HepG2 (cell line): ENCODE data around the gene TASOR2. TPM values are rescaled to one million over a fixed set of nuclear protein-coding genes. Genes with fewer than 3 reads are reported as not detected.

Experiments
- CENPX ChIP-seq: sonication (generic); formaldehyde crosslinking; IDR thresholded peaks from 2 replicates; pipeline ENCODE4 v1.9.0; 2021; ENCODE audit warnings: mild to moderate bottlenecking, missing genetic modification reagents, moderate library complexity
- KAT2B ChIP-seq: fragments of 150-350 bp; IDR thresholded peaks from 2 replicates; pipeline ENCODE4 v1.6.1; 2014; ENCODE audit warnings: low read depth, low read length, borderline replicate concordance
- MAX ChIP-seq: IDR thresholded peaks from 2 replicates; pipeline ENCODE4 v1.6.1; 2012; ENCODE audit warnings: inconsistent platforms
- MXD1 ChIP-seq: sonication (generic); formaldehyde crosslinking; IDR thresholded peaks from 2 replicates; pipeline ENCODE4 v1.4.0; 2020; ENCODE audit warnings: mild to moderate bottlenecking, missing genetic modification reagents
- PITX1 ChIP-seq: sonication (generic); formaldehyde crosslinking; IDR thresholded peaks from 2 replicates; pipeline ENCODE4 v1.5.1; 2020; ENCODE audit warnings: mild to moderate bottlenecking, missing genetic modification reagents
- PRDM15 ChIP-seq: sonication (generic); formaldehyde crosslinking; IDR thresholded peaks from 2 replicates; pipeline ENCODE4 v1.4.0; 2020; ENCODE audit warnings: missing genetic modification reagents
- PTBP1 ChIP-seq: fragments of 200-400 bp; formaldehyde crosslinking; IDR thresholded peaks from 2 replicates; pipeline ENCODE4 v1.6.1; 2018; ENCODE audit warnings: low read length, low read depth; ENCODE audit not compliant: poor library complexity, severe bottlenecking
- THAP7 ChIP-seq: sonication (generic); formaldehyde crosslinking; IDR thresholded peaks from 2 replicates; pipeline ENCODE4 v1.8.1; 2023; ENCODE audit warnings: mild to moderate bottlenecking, missing genetic modification reagents
- ZBTB2 ChIP-seq: sonication (generic); formaldehyde crosslinking; IDR thresholded peaks from 2 replicates; pipeline ENCODE4 v1.8.0; 2022; ENCODE audit warnings: low read depth, missing genetic modification reagents
- ZFP90 ChIP-seq: sonication (generic); formaldehyde crosslinking; IDR thresholded peaks from 2 replicates; pipeline ENCODE4 v1.8.0; 2022; ENCODE audit warnings: missing genetic modification reagents, mild to moderate bottlenecking, inconsistent platforms, borderline replicate concordance
- ZFY ChIP-seq: sonication (generic); formaldehyde crosslinking; IDR thresholded peaks from 2 replicates; pipeline ENCODE4 v1.4.0; 2020; ENCODE audit warnings: missing genetic modification reagents
- ZHX2 ChIP-seq, 2 experiments: sonication (generic) in 1 of 2; formaldehyde crosslinking in 1 of 2; IDR thresholded peaks; 2 replicates each; pipeline versions ENCODE4 v1.6.1 to v1.9.0; 2014 to 2022; ENCODE audit warnings: antibody characterized with exemption in 1 of 2, borderline replicate concordance in 1 of 2, inconsistent platforms in 1 of 2, low read depth in 1 of 2, missing genetic modification reagents in 1 of 2
- polyA plus RNA-seq, 8 experiments: library from polyadenylated mRNA; depleted of rRNA in 3 of 8; stranded (reverse) in 7 of 8; unstranded in 1 of 8; fragments of >200 nt; fragmentation: Illumina TruSeq in 4 of 8; extraction: Trizol in 4 of 8; gene quantifications; 2 replicates each; pipeline versions ENCODE4 v1.2.1 to v1.2.3, GENCODE V29; 2011 to 2016; ENCODE audit warnings: low read depth in 4 of 8, missing spikeins in 1 of 8, mixed read lengths in 1 of 8; ENCODE audit not compliant: insufficient read depth in 1 of 8
- total RNA-seq, 5 experiments: library from RNA; depleted of rRNA; stranded (reverse); fragments of >200 nt; fragmentation: Illumina TruSeq; extraction: Trizol; gene quantifications; 2 replicates each; pipeline ENCODE4 v1.2.3, GENCODE V29; 2016; ENCODE audit warnings: low read depth in 1 of 5

Gene TASOR2
- total and polyA plus RNA-seq, 2 of the 13 experiments (the other 11 are each of a cell fraction or from before 2014, with no cell fraction given): 24.2 to 55.3 TPM

- TF ChIP-seq ZHX2 (IDR thresholded peaks at IDR 0.05; ENCODE audit: low read depth): peak; percentile 65; the same call in 1 of the 2 replicates
- TF ChIP-seq ZHX2 (CRISPR knock-in tag; IDR thresholded peaks at IDR 0.05; ENCODE audit: borderline replicate concordance): no peak
- TF ChIP-seq THAP7 (CRISPR knock-in tag): no peak
- TF ChIP-seq PRDM15: peak; percentile 42; the same call in 1 of the 2 replicates
- TF ChIP-seq ZFP90 (CRISPR knock-in tag): peak; percentile 22; the same call in 1 of the 2 replicates
- no peak for TF ChIP-seq PTBP1
- TF ChIP-seq CENPX (CRISPR knock-in tag): no peak
- TF ChIP-seq PITX1 (CRISPR knock-in tag): peak; percentile 58; the same call in 1 of the 2 replicates
- peak; percentile 49; the same call in 1 of the 2 replicates for TF ChIP-seq MXD1 (CRISPR knock-in tag)
- peak; percentile 21; the same call in 1 of the 2 replicates for TF ChIP-seq ZFY
- no peak for TF ChIP-seq KAT2B
- TF ChIP-seq ZBTB2 (CRISPR knock-in tag): no peak
- TF ChIP-seq MAX: peak; percentile 80
These were observed 24.7 kb upstream of the TASOR2 start (continued) for GRCh38 chr10:5659702-5660528.
